Heart right ventricle (tissue), 16 donors: Measurements from ENCODE around the gene PTX4. TPM values are rescaled to one million over a fixed set of nuclear protein-coding genes. Genes with fewer than 3 reads are reported as not detected.

ENCODE experiments used
- ATAC-seq, 8 donors: fragments of 200-7000 bp; cut with Tn5 transposase; one replicate each; pipeline ENCODE4 v1.9.1; 2020; ENCODE audit warnings: mild to moderate bottlenecking in 8 of 8, moderate library complexity in 8 of 8, moderate number of reproducible peaks in 1 of 8
- DNase-seq, 2 donors: peaks; one replicate each; pipeline ENCODE4 v3.0.0-alpha.2; 2020
- H3K27ac ChIP-seq, 10 donors: fragments of 200-600 bp; sonication (generic) in 2 of 10; one replicate each; pipeline versions ENCODE4 v1.5.0 to v1.8.0; 2020 to 2022; ENCODE audit warnings: mild to moderate bottlenecking in 3 of 10
- H3K27me3 ChIP-seq, 7 donors: fragments of 200-600 bp; one replicate each; pipeline ENCODE4 v1.8.0; 2021 to 2022; ENCODE audit warnings: mild to moderate bottlenecking in 2 of 7
- H3K36me3 ChIP-seq, 9 donors: fragments of 200-600 bp; sonication (generic) in 1 of 9; one replicate each; pipeline versions ENCODE4 v1.5.0 to v1.8.0; 2020 to 2022; ENCODE audit warnings: mild to moderate bottlenecking in 2 of 9
- H3K4me1 ChIP-seq, 9 donors: fragments of 200-600 bp; sonication (generic) in 1 of 9; one replicate each; pipeline versions ENCODE4 v1.5.0 to v1.8.0; 2020 to 2022; ENCODE audit warnings: mild to moderate bottlenecking in 4 of 9
- H3K4me3 ChIP-seq, 10 donors: fragments of 200-600 bp; sonication (generic) in 2 of 10; one replicate each; pipeline versions ENCODE4 v1.5.0 to v1.8.0; 2020 to 2022; ENCODE audit warnings: mild to moderate bottlenecking in 7 of 10, moderate library complexity in 2 of 10
- H3K9me3 ChIP-seq, 11 donors: fragments of 200-600 bp in 10 of 11; sonication (generic) in 2 of 11; one replicate each; pipeline versions ENCODE4 v1.5.0 to v1.8.0; 2013 to 2022; ENCODE audit warnings: mild to moderate bottlenecking in 2 of 11, control low read depth in 1 of 11, moderate library complexity in 1 of 11
- WGBS, 2 donors: extraction: QIAGEN DNeasy Blood & Tissue Kit; methylation state at CpG; one replicate each; pipeline ENCODE4 v1.1.7; 2013; ENCODE audit warnings: inconsistent platforms in 1 of 2; 5-methylcytosine and 5-hydroxymethylcytosine counted together
- intact Hi-C, 10 donors: fragments of 100-400 bp; cut with DNase I; formaldehyde crosslinking; loops; one replicate each; pipeline versions ENCODE4 v1.11.1 to v1.14.2; 2022
- polyA plus RNA-seq, 2 donors: library from polyadenylated mRNA; stranded (reverse); fragments of 200-250 nt; gene quantifications; one replicate each; pipeline ENCODE4 v1.2.3, GENCODE V29; 2013
- total RNA-seq, 10 donors: library from RNA; stranded (reverse); fragmentation: NEBNext Ultra II Directional in 3 of 10; extraction: Animal tissue kit (Norgen Biotek cat#: 25700) in 3 of 10; gene quantifications; one replicate each; pipeline versions ENCODE4 v1.2.1 to v1.2.4, GENCODE V29; 2021 to 2023
- TF ChIP-seq, protein P1 (sequence below), 9 donors: fragments of 200-600 bp; sonication (generic) in 2 of 9; IDR thresholded peaks; one replicate each; pipeline versions ENCODE4 v1.5.0 to v1.8.0; 2021 to 2022; ENCODE audit warnings: antibody characterized with exemption in 9 of 9, mild to moderate bottlenecking in 5 of 9, moderate library complexity in 1 of 9
- donor health status: Arrhythmogenic right ventricular cardiomyopathy.
- donor health status: ischemic (EF 13 %, LVEDD 7.1; RV severe dilation, severe dysfunction).
- donor health status: healthy with polysubstance abuse.
- donor health status: DM: no; HTN: yes; CAD: no.
- donor health status: DM: no; HTN: no; CAD: no.
- donor health status: ischemic (EF 25% LVEDD 6.9; RV normal size, moderate dysfunction).
- donor health status: ischemic (EF 25% LVEDD 5.7; RV mildly dilated, moderate dysfunction).
- donor health status: healthy.
- donor health status: DM: yes; HTN: yes; CAD: no.
- donor health status: Ischemic cardiomyopathy.
- donor health status: ischemic (EF 35%, LVEDD 5.7; RV mildly dilated, moderate dysfunction).
- donor health status: nonischemic (EF 11% LVEDD 7.7; RV severe dilation, severe dysfunction).
- donor health status: DM: yes; HTN: yes; CAD: no.
- donor health status: PGD.
- donor health status: ischemic (EF 29% LVEDD 5.4; RV normal size, mild dysfunction).
- donor health status: nonischemic (EF 23%, LVEDD 6.1; RV moderate dilation, normal function).

The PTX4 gene
- total and polyA plus RNA-seq, 12 donors, result not detected

- no peak for ATAC-seq
Measured at GRCh38 chr16:1444730-1445517, 43.8 kb downstream of the PTX4 start.

DNA sequence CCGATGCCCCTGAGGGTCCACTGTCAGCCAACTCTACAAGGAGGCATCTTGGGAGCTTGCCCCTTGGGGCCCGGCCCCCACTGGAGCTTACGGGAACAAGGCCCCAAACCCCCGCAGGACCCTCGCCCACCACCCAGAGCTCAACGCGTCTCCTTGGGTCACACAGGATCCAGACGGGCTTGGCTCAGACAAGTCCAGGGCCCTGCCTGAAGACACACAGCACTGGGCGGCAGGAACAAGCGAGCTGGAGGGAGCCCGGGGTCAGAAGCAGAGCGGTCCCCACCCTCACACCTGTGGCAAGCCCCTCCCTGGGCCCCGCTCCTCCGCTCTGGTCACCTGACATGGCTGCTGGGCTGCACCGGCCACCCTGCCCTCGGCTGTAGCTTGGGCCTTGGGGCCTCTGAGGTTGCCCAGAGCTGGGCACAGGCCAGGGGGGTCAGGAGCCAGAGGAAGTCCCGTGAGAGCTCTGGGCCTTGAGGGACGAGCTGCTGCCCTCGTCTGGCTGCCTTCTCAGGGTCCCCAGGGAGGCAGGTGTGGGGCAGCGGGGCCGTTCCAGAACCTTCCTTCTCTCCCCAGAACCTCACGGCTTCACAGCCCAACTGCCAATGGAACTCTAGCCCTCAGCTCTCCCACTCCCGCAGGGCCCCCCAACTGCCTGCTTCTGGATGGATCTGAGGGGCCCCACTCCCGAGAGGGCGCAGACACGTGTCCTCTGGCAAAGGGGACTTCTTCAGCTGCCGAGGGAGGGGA lies 44.6 kb downstream of the PTX4 start, which contains the start of gene CCDC154:
Gene CCDC154 (minus strand): TSS at position 577 of the 750 bp plus-strand sequence. CDS start 234 bp downstream, at position 343.
- Histone ChIP-seq H3K4me1 (no peaks in the 10 kb centered on the region), H3K27me3 (no peaks in the 10 kb centered on the region), H3K4me3 (no peak within 1 kb of the TSS), H3K36me3 (peaks cover 0 to 41% (median 14%) of the 10 kb centered on the region in 9 donors), H3K9me3 (no peaks in the 10 kb centered on the region), H3K27ac (no peak within 1 kb of the TSS)
- ATAC-seq (no peak), DNase-seq (no peak)
- 70 to 77% methylated on average over 27 of the region's 27 CpGs for WGBS, 2 donors
- intact Hi-C loops, result no loop called here
- TF ChIP-seq, protein P1, sequence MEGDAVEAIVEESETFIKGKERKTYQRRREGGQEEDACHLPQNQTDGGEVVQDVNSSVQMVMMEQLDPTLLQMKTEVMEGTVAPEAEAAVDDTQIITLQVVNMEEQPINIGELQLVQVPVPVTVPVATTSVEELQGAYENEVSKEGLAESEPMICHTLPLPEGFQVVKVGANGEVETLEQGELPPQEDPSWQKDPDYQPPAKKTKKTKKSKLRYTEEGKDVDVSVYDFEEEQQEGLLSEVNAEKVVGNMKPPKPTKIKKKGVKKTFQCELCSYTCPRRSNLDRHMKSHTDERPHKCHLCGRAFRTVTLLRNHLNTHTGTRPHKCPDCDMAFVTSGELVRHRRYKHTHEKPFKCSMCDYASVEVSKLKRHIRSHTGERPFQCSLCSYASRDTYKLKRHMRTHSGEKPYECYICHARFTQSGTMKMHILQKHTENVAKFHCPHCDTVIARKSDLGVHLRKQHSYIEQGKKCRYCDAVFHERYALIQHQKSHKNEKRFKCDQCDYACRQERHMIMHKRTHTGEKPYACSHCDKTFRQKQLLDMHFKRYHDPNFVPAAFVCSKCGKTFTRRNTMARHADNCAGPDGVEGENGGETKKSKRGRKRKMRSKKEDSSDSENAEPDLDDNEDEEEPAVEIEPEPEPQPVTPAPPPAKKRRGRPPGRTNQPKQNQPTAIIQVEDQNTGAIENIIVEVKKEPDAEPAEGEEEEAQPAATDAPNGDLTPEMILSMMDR (IDR thresholded peaks at IDR 0.05), result no peak

More at GRCh38 chr16:1444730-1445517, 43.8 kb downstream of the PTX4 start:
- H3K27ac ChIP-seq, result no peak overlapping the region
- no peak overlapping the region for H3K4me3 ChIP-seq
- TF ChIP-seq, protein P1 (IDR thresholded peaks at IDR 0.05), result no peak
- 88 to 90% methylated on average over 47 to 48 of the region's 48 CpGs for WGBS, 2 donors
- no peak for DNase-seq
- peaks cover 0 to 48% (median 14%) of the 10 kb centered on the region in 9 donors for H3K36me3 ChIP-seq
- no peaks in the 10 kb centered on the region for H3K9me3 ChIP-seq
- intact Hi-C loops, result no loop called here
- no peaks in the 10 kb centered on the region for H3K4me1 ChIP-seq
- no peaks in the 10 kb centered on the region for H3K27me3 ChIP-seq

GRCh38 chr16:1443403-1443973 lies 45.3 kb downstream of the PTX4 start:
- Histone ChIP-seq H3K9me3 (no peaks in the 10 kb centered on the region), H3K27me3 (no peaks in the 10 kb centered on the region), H3K36me3 (peaks cover 0 to 34% (median 14%) of the 10 kb centered on the region in 9 donors), H3K4me3 (no peak overlapping the region), H3K4me1 (no peaks in the 10 kb centered on the region), H3K27ac (no peak overlapping the region)
- 74 to 77% methylated on average over 37 to 38 of the region's 38 CpGs for WGBS, 2 donors
- intact Hi-C loops, result no loop called here
- ATAC-seq, result no peak
- TF ChIP-seq, protein P1 (IDR thresholded peaks at IDR 0.05), result no peak
- DNase-seq, result no peak

DNA sequence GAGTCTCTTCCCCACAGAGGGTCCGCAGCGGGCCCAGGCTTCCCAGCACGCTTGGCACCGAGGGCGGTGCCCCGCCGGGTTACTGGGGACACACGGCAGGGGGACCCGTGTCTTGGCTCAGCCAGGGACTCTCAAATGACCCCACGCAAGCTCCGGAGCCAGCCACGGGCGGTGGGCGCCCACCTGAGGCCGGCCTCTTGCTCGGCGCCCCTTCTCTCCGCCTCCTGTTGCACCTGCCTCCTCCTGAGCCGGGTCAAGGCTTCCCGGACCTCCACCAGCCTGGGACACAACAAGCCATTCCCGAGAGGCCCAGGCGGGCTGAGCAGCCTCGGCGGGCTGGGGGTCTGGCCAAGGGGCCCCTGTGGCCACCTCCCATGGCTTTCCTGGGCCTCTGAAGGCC lies 46.0 kb downstream of the PTX4 start:
- Histone ChIP-seq H3K27ac (no peak overlapping the region), H3K36me3 (peaks cover 0 to 26% (median 14%) of the 10 kb centered on the region in 9 donors), H3K9me3 (no peaks in the 10 kb centered on the region), H3K4me3 (no peak overlapping the region), H3K27me3 (no peaks in the 10 kb centered on the region), H3K4me1 (no peaks in the 10 kb centered on the region)
- WGBS, 2 donors, result 86% methylated on average over 23 to 24 of the region's 24 CpGs
- ATAC-seq (no peak), DNase-seq (no peak)
- intact Hi-C loops, result no loop called here
- TF ChIP-seq, protein P1 (IDR thresholded peaks at IDR 0.05), result no peak
